HepG2 (cell line): Measurements from ENCODE around the gene PCOLCE2. TPM values are rescaled to one million over a fixed set of nuclear protein-coding genes. Genes with fewer than 3 reads are reported as not detected.

Experiments used
- ATF1 ChIP-seq: IDR thresholded peaks from 2 replicates; pipeline ENCODE4 v1.6.1; 2016; ENCODE audit warnings: mild to moderate bottlenecking, control low read depth
- ATF7-NPFF ChIP-seq: sonication (generic); formaldehyde crosslinking; IDR thresholded peaks from 2 replicates; pipeline ENCODE4 v1.8.1; 2023; ENCODE audit warnings: mild to moderate bottlenecking, low read depth, missing genetic modification reagents, moderate library complexity
- EEA1 ChIP-seq: sonication (generic); formaldehyde crosslinking; IDR thresholded peaks from 2 replicates; pipeline ENCODE4 v1.5.1; 2020; ENCODE audit warnings: mild to moderate bottlenecking, missing genetic modification reagents, borderline replicate concordance
- ESRRA ChIP-seq: sonication (generic); formaldehyde crosslinking; IDR thresholded peaks from 2 replicates; pipeline ENCODE4 v1.5.1; 2020; ENCODE audit warnings: mild to moderate bottlenecking, low read depth, missing genetic modification reagents
- FOSL1 ChIP-seq: sonication (generic); formaldehyde crosslinking; IDR thresholded peaks from 2 replicates; pipeline ENCODE4 v1.9.0; 2021; ENCODE audit warnings: missing genetic modification reagents, borderline replicate concordance
- FOXP1 ChIP-seq, 2 experiments: fragments of 450-650 bp in 1 of 2; IDR thresholded peaks; 2 replicates each; pipeline ENCODE4 v1.6.1; 2017 to 2018; ENCODE audit warnings: antibody characterized with exemption in 1 of 2
- GTF2F1 ChIP-seq: fragments of 150-350 bp; IDR thresholded peaks from 2 replicates; pipeline ENCODE4 v1.6.1; 2014; ENCODE audit warnings: low read length
- KLF16 ChIP-seq, 2 experiments: sonication (generic) in 1 of 2; formaldehyde crosslinking in 1 of 2; IDR thresholded peaks; 2 replicates each; pipeline versions ENCODE4 v1.6.1 to v1.8.0; 2016 to 2023; ENCODE audit warnings: missing genetic modification reagents in 2 of 2, missing compliant biosample characterization in 1 of 2
- PHB2 ChIP-seq: fragments of 450-650 bp; IDR thresholded peaks from 2 replicates; pipeline ENCODE4 v1.6.1; 2018; ENCODE audit not compliant: partially characterized antibody
- RARA ChIP-seq: IDR thresholded peaks from 2 replicates; pipeline ENCODE4 v1.6.1; 2016; ENCODE audit warnings: missing genetic modification reagents, missing compliant biosample characterization
- RFX1 ChIP-seq: fragments of 450-650 bp; IDR thresholded peaks from 2 replicates; pipeline ENCODE4 v1.6.1; 2017
- RORA ChIP-seq: sonication (generic); formaldehyde crosslinking; IDR thresholded peaks from 2 replicates; pipeline ENCODE4 v1.5.0; 2020; ENCODE audit warnings: mild to moderate bottlenecking, missing genetic modification reagents, moderate library complexity
- SAP130 ChIP-seq: IDR thresholded peaks from 2 replicates; pipeline ENCODE4 v1.6.1; 2016; ENCODE audit warnings: low read depth
- SIN3A ChIP-seq: IDR thresholded peaks from 2 replicates; pipeline ENCODE4 v1.6.1; 2011; ENCODE audit warnings: low read depth, mild to moderate bottlenecking, control low read depth, low read length, borderline replicate concordance
- SKI ChIP-seq: fragments of 450-650 bp; IDR thresholded peaks from one replicate; pipeline ENCODE4 v1.6.1; 2018; ENCODE audit warnings: mild to moderate bottlenecking; ENCODE audit not compliant: partially characterized antibody
- SMYD3 ChIP-seq: sonication (generic); formaldehyde crosslinking; IDR thresholded peaks from 2 replicates; pipeline ENCODE4 v1.8.1; 2023; ENCODE audit warnings: mild to moderate bottlenecking, missing genetic modification reagents
- SP140L ChIP-seq: sonication (generic); formaldehyde crosslinking; IDR thresholded peaks from 2 replicates; pipeline ENCODE4 v1.4.0; 2020; ENCODE audit warnings: missing genetic modification reagents, borderline replicate concordance
- TGIF2 ChIP-seq: IDR thresholded peaks from 2 replicates; pipeline ENCODE4 v1.6.1; 2016; ENCODE audit warnings: control low read depth, missing compliant biosample characterization
- ZFP36L1 ChIP-seq: sonication (generic); formaldehyde crosslinking; IDR thresholded peaks from 2 replicates; pipeline ENCODE4 v1.8.0; 2022; ENCODE audit warnings: mild to moderate bottlenecking, missing genetic modification reagents, moderate library complexity
- ZFP62 ChIP-seq: sonication (generic); formaldehyde crosslinking; IDR thresholded peaks from 2 replicates; pipeline ENCODE4 v1.4.0; 2020; ENCODE audit warnings: missing genetic modification reagents
- ZNF20 ChIP-seq: sonication (generic); formaldehyde crosslinking; IDR thresholded peaks from 2 replicates; pipeline ENCODE4 v1.4.0; 2020; ENCODE audit warnings: mild to moderate bottlenecking, moderate library complexity, missing genetic modification reagents
- ZNF263 ChIP-seq: sonication (generic); formaldehyde crosslinking; IDR thresholded peaks from 2 replicates; pipeline ENCODE4 v1.4.0; 2020; ENCODE audit warnings: missing genetic modification reagents
- ZNF354B ChIP-seq: sonication (generic); formaldehyde crosslinking; IDR thresholded peaks from 2 replicates; pipeline ENCODE4 v1.8.0; 2022; ENCODE audit warnings: mild to moderate bottlenecking, missing genetic modification reagents
- ZNF484 ChIP-seq: sonication (generic); formaldehyde crosslinking; IDR thresholded peaks from 2 replicates; pipeline ENCODE4 v1.5.1; 2020; ENCODE audit warnings: mild to moderate bottlenecking, low read depth, missing genetic modification reagents, borderline replicate concordance
- ZNF549 ChIP-seq: sonication (generic); formaldehyde crosslinking; IDR thresholded peaks from 2 replicates; pipeline ENCODE4 v1.5.0; 2020; ENCODE audit warnings: missing genetic modification reagents
- ZNF589 ChIP-seq: sonication (generic); formaldehyde crosslinking; conservative IDR thresholded peaks from 2 replicates; pipeline ENCODE4 v1.8.0; 2022; ENCODE audit warnings: mild to moderate bottlenecking, moderate library complexity, missing genetic modification reagents
- ZNF761 ChIP-seq: sonication (generic); formaldehyde crosslinking; conservative IDR thresholded peaks from 2 replicates; pipeline ENCODE4 v1.4.0; 2020; ENCODE audit warnings: mild to moderate bottlenecking, missing genetic modification reagents
- ZNF816 ChIP-seq: sonication (generic); formaldehyde crosslinking; IDR thresholded peaks from 2 replicates; pipeline ENCODE4 v1.8.0; 2022; ENCODE audit warnings: missing genetic modification reagents, mild to moderate bottlenecking, borderline replicate concordance
- polyA plus RNA-seq, 8 experiments: library from polyadenylated mRNA; depleted of rRNA in 3 of 8; stranded (reverse) in 7 of 8; unstranded in 1 of 8; fragments of >200 nt; fragmentation: Illumina TruSeq in 4 of 8; extraction: Trizol in 4 of 8; gene quantifications; 2 replicates each; pipeline versions ENCODE4 v1.2.1 to v1.2.3, GENCODE V29; 2011 to 2016; ENCODE audit warnings: low read depth in 4 of 8, missing spikeins in 1 of 8, mixed read lengths in 1 of 8; ENCODE audit not compliant: insufficient read depth in 1 of 8
- total RNA-seq, 5 experiments: library from RNA; depleted of rRNA; stranded (reverse); fragments of >200 nt; fragmentation: Illumina TruSeq; extraction: Trizol; gene quantifications; 2 replicates each; pipeline ENCODE4 v1.2.3, GENCODE V29; 2016; ENCODE audit warnings: low read depth in 1 of 5
- TF ChIP-seq, protein P1 (sequence below): IDR thresholded peaks from 2 replicates; pipeline ENCODE4 v1.6.1; 2018; ENCODE audit warnings: missing genetic modification reagents, mild to moderate bottlenecking, missing compliant biosample characterization
- TF ChIP-seq, protein P2 (sequence below): sonication (generic); formaldehyde crosslinking; IDR thresholded peaks from 2 replicates; pipeline ENCODE4 v1.4.0; 2020; ENCODE audit warnings: low read depth, mild to moderate bottlenecking, missing genetic modification reagents
- TF ChIP-seq, protein P3 (sequence below): sonication (generic); formaldehyde crosslinking; conservative IDR thresholded peaks from 2 replicates; pipeline ENCODE4 v1.4.0; 2020; ENCODE audit warnings: missing genetic modification reagents

PCOLCE2 gene
- total and polyA plus RNA-seq, 2 of the 13 experiments (the other 11 are each of a cell fraction or from before 2014, with no cell fraction given) = 0.71 to 2.0 TPM

DNA sequence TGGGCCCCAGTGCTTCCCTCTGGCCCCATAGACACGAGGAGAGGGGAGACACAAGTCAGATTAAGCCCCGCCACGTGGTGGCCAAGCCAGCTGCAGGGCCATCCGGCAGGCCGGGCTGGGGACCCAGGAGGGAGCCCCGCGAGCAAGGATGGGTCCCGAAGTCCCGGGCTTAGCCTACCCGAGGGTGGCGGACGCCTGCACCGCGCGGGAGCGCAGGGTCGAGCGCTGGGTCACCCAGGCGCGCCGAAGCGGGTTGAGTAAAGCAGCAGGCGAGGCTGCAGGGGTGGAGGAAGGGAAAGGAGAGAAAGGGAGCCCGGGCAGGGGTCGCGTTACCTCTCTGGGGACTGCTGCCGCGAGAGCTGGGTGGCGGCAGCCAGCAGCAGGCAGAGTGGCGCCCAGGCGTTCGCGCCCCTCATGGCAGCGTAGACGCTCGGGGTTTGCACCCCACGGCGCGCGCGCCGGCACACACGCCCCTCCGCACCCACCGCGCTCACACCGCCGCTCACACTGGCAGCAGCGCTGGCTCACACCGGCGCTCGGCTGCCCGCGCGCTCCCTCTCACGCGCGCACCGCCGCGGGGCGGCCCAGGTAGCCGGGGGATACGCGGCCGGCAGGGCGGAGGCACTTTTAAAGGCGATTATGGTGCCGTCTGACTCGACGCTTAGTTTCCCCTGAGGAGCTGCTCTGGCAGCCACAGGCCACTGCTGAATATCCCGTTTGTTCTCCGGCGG, at the start of gene PCOLCE2 (continued):
- TF ChIP-seq SMYD3 (CRISPR knock-in tag) = no peak
- no peak for TF ChIP-seq SIN3A
- TF ChIP-seq, protein P1, sequence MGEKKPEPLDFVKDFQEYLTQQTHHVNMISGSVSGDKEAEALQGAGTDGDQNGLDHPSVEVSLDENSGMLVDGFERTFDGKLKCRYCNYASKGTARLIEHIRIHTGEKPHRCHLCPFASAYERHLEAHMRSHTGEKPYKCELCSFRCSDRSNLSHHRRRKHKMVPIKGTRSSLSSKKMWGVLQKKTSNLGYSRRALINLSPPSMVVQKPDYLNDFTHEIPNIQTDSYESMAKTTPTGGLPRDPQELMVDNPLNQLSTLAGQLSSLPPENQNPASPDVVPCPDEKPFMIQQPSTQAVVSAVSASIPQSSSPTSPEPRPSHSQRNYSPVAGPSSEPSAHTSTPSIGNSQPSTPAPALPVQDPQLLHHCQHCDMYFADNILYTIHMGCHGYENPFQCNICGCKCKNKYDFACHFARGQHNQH = no peak
- TF ChIP-seq ZNF761 (CRISPR knock-in tag) = 0 out of 2 replicates have a peak, but pooled peaks have one; percentile 43
- no peak for TF ChIP-seq GTF2F1
- TF ChIP-seq, protein P2, sequence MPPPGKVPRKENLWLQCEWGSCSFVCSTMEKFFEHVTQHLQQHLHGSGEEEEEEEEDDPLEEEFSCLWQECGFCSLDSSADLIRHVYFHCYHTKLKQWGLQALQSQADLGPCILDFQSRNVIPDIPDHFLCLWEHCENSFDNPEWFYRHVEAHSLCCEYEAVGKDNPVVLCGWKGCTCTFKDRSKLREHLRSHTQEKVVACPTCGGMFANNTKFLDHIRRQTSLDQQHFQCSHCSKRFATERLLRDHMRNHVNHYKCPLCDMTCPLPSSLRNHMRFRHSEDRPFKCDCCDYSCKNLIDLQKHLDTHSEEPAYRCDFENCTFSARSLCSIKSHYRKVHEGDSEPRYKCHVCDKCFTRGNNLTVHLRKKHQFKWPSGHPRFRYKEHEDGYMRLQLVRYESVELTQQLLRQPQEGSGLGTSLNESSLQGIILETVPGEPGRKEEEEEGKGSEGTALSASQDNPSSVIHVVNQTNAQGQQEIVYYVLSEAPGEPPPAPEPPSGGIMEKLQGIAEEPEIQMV (CRISPR knock-in tag) = no peak
- TF ChIP-seq ZFP62 (CRISPR knock-in tag) = no peak
- 0 out of 2 replicates have a peak, but pooled peaks have one; percentile 25 for TF ChIP-seq ZNF589
- no peak for TF ChIP-seq FOSL1 (CRISPR knock-in tag)
- TF ChIP-seq PHB2 = no peak
- TF ChIP-seq, protein P3, sequence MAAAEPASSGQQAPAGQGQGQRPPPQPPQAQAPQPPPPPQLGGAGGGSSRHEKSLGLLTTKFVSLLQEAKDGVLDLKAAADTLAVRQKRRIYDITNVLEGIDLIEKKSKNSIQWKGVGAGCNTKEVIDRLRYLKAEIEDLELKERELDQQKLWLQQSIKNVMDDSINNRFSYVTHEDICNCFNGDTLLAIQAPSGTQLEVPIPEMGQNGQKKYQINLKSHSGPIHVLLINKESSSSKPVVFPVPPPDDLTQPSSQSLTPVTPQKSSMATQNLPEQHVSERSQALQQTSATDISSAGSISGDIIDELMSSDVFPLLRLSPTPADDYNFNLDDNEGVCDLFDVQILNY (CRISPR knock-in tag) = no peak; the same call in 1 of the 2 replicates
- no peak for TF ChIP-seq SP140L (CRISPR knock-in tag)
- no peak for TF ChIP-seq EEA1
- TF ChIP-seq ATF1 (CRISPR knock-in tag) = no peak
- no peak for TF ChIP-seq RORA (CRISPR knock-in tag)
- no peak for TF ChIP-seq ZNF20 (CRISPR knock-in tag)
- no peak; the same call in 1 of the 2 replicates for TF ChIP-seq SAP130 (CRISPR knock-in tag)
- no peak for TF ChIP-seq ATF7-NPFF (CRISPR knock-in tag)
- no peak for TF ChIP-seq ESRRA (CRISPR knock-in tag)
- 0 out of 2 replicates have a peak, but pooled peaks have one; percentile 30 for TF ChIP-seq ZNF263
- no peak for TF ChIP-seq ZNF549 (CRISPR knock-in tag)
- TF ChIP-seq RFX1 = no peak
- TF ChIP-seq TGIF2 (CRISPR knock-in tag) = no peak
- TF ChIP-seq KLF16 (CRISPR knock-in tag; IDR thresholded peaks at IDR 0.05) = no peak
- no peak for TF ChIP-seq ZNF816 (CRISPR knock-in tag)
- TF ChIP-seq FOXP1 (IDR thresholded peaks at IDR 0.05) = no peak
- no peak for TF ChIP-seq FOXP1 (CRISPR knock-in tag; IDR thresholded peaks at IDR 0.05)
- no peak for TF ChIP-seq RARA (CRISPR knock-in tag)
- TF ChIP-seq ZNF354B (CRISPR knock-in tag) = no peak
- TF ChIP-seq ZNF484 (CRISPR knock-in tag) = no peak
- TF ChIP-seq SKI = no peak
- 0 out of 2 replicates have a peak, but pooled peaks have one; percentile 33 for TF ChIP-seq ZFP36L1 (CRISPR knock-in tag)
